Measurements from ENCODE around the gene EFHD2. TPM values are rescaled to one million over a fixed set of nuclear protein-coding genes. Genes with fewer than 3 reads are reported as not detected.
A peak's percentile ranks its signal among the peaks of the same experiment; 100 is the strongest.

EFHD2 gene
- total RNA-seq, 4 donors from 2014 or later = 47.5 to 79.5 (median 61.0) TPM

DNA sequence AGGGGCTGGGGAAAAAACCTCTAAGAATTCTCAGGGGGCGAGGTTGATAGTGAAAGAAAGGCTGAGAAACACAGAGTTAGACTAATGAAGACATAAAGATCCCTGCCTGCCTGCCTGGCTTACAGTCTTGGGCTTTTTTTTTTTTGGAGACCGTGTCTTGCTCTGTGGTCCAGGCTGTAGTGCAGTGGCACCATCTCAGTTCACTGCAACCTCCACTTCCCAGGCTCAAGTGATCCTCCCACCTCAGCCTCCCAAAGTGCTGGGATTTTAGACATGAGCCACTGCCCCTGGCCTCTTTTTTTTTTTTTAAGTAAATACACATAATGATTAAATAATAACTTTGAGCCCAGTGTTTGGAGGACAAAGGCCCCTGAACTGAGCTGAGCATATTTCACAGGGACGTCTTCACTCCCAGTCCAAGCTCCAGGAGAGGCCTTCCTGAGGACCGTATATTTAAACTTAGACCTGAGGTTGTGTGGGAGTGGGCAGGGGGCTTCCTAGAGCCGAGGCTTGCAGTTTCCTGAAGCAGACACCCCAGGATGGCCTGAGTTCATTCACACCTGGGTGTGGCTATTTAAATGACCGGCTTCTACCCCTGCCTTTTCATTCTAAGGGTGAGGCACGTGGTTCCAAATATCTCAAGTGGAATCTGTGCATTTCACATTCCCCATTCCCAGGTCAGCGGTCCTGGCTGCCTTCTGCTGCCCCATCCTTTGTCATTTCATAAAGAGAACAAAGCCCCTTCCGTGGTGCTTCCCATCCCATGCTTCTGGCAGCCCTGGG lies 16.0 kb upstream of the EFHD2 start:
- Histone ChIP-seq H3K4me1 (no peaks in the 10 kb centered on the region), H3K36me3 (no peaks in the 10 kb centered on the region), H3K4me3 (no peak overlapping the region), H3K27ac (no peak overlapping the region), H3K9me3 (no peaks in the 10 kb centered on the region), H3K27me3 (no peaks in the 10 kb centered on the region)
- no peak for DNase-seq
- intact Hi-C loops (cut with DNase I) = no loop called here
- TF ChIP-seq, protein P1, sequence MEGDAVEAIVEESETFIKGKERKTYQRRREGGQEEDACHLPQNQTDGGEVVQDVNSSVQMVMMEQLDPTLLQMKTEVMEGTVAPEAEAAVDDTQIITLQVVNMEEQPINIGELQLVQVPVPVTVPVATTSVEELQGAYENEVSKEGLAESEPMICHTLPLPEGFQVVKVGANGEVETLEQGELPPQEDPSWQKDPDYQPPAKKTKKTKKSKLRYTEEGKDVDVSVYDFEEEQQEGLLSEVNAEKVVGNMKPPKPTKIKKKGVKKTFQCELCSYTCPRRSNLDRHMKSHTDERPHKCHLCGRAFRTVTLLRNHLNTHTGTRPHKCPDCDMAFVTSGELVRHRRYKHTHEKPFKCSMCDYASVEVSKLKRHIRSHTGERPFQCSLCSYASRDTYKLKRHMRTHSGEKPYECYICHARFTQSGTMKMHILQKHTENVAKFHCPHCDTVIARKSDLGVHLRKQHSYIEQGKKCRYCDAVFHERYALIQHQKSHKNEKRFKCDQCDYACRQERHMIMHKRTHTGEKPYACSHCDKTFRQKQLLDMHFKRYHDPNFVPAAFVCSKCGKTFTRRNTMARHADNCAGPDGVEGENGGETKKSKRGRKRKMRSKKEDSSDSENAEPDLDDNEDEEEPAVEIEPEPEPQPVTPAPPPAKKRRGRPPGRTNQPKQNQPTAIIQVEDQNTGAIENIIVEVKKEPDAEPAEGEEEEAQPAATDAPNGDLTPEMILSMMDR (IDR thresholded peaks at IDR 0.05) = no peak
- TF ChIP-seq POLR2A (IDR thresholded peaks at IDR 0.05) = no peak
- WGBS, 2 donors = 76 to 86% methylated on average over 9 of the region's 9 CpGs

DNA sequence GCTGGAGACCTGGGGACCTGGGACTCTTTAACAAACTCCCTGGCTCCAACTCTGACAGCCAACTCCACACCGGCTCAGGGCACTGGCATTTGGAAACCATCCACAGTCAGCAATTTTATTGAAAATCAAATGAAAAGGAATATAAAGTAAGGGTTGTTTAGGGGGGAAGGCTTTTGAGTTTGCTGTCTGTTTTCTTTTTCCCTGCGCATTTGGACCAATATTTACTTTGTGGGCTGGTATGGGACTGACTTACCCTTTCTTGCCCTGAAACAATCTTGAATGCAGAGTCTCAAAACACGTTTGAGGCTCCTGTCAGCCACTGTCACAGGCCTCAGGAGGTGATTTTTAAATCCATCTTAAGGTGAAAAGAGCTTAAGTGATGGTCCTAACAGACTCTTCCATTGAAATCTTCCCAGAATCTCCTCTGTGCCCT lies 15.4 kb upstream of the EFHD2 start:
- Histone ChIP-seq H3K9me3 (peaks cover 0 to 4% (median 2%) of the 10 kb centered on the region in 3 donors), H3K27me3 (no peaks in the 10 kb centered on the region), H3K36me3 (no peaks in the 10 kb centered on the region), H3K4me1 (no peaks in the 10 kb centered on the region), H3K4me3 (no peak overlapping the region), H3K27ac (no peak overlapping the region)
- intact Hi-C loops (cut with DNase I) = no loop called here
- 51 to 53% methylated on average over 3 of the region's 3 CpGs for WGBS, 2 donors
- TF ChIP-seq, protein P1 (IDR thresholded peaks at IDR 0.05) = no peak
- TF ChIP-seq POLR2A (IDR thresholded peaks at IDR 0.05) = no peak
- DNase-seq = no peak

GRCh38 chr1:15397236-15397635 lies 12.5 kb upstream of the EFHD2 start:
- DNase-seq = no peak
- H3K4me1 ChIP-seq = peaks cover 0 to 20% (median 5%) of the 10 kb centered on the region in 3 donors
- no peak overlapping the region for H3K27ac ChIP-seq
- H3K27me3 ChIP-seq = no peaks in the 10 kb centered on the region
- peaks cover 0 to 11% (median 9%) of the 10 kb centered on the region in 3 donors for H3K9me3 ChIP-seq
- WGBS, 2 donors = 80 to 86% methylated on average over 2 of the region's 2 CpGs
- intact Hi-C loops (cut with DNase I) = no loop called here
- no peak overlapping the region for H3K4me3 ChIP-seq
- TF ChIP-seq, protein P1 (IDR thresholded peaks at IDR 0.05) = no peak
- no peak for TF ChIP-seq POLR2A (IDR thresholded peaks at IDR 0.05)
- H3K36me3 ChIP-seq = no peaks in the 10 kb centered on the region

DNA sequence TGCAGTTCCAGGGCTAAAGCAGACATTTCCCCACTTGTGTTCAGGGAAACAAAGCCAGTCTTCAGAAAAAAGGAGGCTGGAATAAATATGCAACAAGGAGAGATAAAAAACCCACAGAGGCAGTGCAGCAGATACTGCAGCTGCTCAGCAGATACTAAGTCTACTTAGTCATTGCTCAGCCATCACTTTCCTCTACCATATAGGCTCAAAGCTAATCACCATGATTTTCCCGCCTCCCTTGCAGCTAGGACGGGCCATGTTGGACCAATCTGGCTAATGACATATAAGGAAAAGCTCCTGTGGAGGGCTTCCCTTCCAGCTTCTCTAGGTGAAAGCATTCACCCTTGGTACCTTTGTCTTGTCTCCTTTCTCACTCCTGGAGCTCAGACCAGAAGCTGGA lies 10.0 kb upstream of the EFHD2 start:
- 63 to 93% methylated on average over 2 of the region's 2 CpGs for WGBS, 2 donors
- TF ChIP-seq, protein P1 (IDR thresholded peaks at IDR 0.05) = no peak
- no peak for TF ChIP-seq POLR2A (IDR thresholded peaks at IDR 0.05)
- intact Hi-C loops (cut with DNase I) = no loop called here
- H3K36me3 ChIP-seq = no peaks in the 10 kb centered on the region
- H3K9me3 ChIP-seq = peaks cover 0 to 11% (median 9%) of the 10 kb centered on the region in 3 donors
- H3K4me3 ChIP-seq = no peak overlapping the region
- peaks cover 0 to 20% (median 5%) of the 10 kb centered on the region in 3 donors for H3K4me1 ChIP-seq
- H3K27me3 ChIP-seq = no peaks in the 10 kb centered on the region
- H3K27ac ChIP-seq = peak overlapping the region in 1 of 4 donors; percentile 72
- no peak for DNase-seq

DNA sequence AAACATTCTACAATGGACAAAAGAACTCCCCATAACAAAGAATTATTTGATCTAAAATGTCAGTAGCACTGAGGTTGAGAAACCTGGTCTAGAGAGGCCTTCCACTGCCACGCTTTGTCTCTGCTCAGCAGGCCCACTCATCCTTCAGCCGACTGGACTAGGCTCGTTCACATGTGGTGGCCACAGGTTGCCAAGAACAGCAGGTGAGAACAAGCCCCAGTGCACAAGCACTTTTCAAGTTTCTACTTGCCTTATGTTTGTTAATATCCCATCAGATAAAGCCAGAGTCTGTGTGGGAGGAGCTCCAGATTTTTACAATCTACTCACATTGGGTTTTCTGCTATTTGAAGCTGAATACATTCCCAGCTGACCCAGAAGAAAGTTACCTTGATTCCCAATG lies 9.1 kb upstream of the EFHD2 start:
- 54 to 57% methylated on average over 3 of the region's 3 CpGs for WGBS, 2 donors
- no peak for DNase-seq
- H3K9me3 ChIP-seq = peaks cover 0 to 11% (median 9%) of the 10 kb centered on the region in 3 donors
- intact Hi-C loops (cut with DNase I) = no loop called here
- peak overlapping the region; percentile 5 to 72 (median 56) for H3K27ac ChIP-seq
- TF ChIP-seq, protein P1 (IDR thresholded peaks at IDR 0.05) = no peak
- TF ChIP-seq POLR2A (IDR thresholded peaks at IDR 0.05) = no peak
- no peak overlapping the region for H3K4me3 ChIP-seq
- peaks cover 0 to 20% (median 5%) of the 10 kb centered on the region in 3 donors for H3K4me1 ChIP-seq
- no peaks in the 10 kb centered on the region for H3K27me3 ChIP-seq
- no peaks in the 10 kb centered on the region for H3K36me3 ChIP-seq
